Fibroblast of lung (primary cell): ENCODE data around the gene ABCG8.

Source experiments
- EZH2 ChIP-seq: IDR thresholded peaks from 2 replicates; pipeline ENCODE4 v1.5.1; 2012; ENCODE audit warnings: low read length, control low read depth, mild to moderate bottlenecking; ENCODE audit errors: missing control alignments
- TF ChIP-seq, protein P1 (sequence below), 2 donors: IDR thresholded peaks in 1 of 2; conservative IDR thresholded peaks in 1 of 2; 1 replicate in 1 of 2; 2 replicates in 1 of 2; pipeline ENCODE4 v1.5.1; 2011 to 2012; ENCODE audit warnings: low read length in 2 of 2, control low read depth in 1 of 2, inconsistent platforms in 1 of 2, low read depth in 1 of 2, mild to moderate bottlenecking in 1 of 2

DNA sequence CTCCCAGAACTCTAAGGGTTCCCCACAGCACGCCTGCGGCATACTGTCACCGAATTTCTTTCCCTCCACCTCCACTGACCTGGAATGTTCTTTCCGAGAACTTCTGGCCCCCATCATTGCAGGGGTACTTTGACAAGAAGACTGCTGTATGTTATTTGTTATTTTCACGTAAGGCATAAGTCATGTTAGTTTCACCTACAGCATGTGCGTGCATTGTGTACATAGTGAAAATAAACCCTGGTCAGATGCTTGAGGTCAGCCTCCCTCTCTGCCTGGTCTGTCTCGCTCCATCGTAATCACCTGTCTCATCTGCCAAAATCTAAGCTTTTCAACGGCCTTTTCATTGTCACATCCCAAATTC is 4.1 kb downstream of the ABCG8 start:
- TF ChIP-seq, protein P1, sequence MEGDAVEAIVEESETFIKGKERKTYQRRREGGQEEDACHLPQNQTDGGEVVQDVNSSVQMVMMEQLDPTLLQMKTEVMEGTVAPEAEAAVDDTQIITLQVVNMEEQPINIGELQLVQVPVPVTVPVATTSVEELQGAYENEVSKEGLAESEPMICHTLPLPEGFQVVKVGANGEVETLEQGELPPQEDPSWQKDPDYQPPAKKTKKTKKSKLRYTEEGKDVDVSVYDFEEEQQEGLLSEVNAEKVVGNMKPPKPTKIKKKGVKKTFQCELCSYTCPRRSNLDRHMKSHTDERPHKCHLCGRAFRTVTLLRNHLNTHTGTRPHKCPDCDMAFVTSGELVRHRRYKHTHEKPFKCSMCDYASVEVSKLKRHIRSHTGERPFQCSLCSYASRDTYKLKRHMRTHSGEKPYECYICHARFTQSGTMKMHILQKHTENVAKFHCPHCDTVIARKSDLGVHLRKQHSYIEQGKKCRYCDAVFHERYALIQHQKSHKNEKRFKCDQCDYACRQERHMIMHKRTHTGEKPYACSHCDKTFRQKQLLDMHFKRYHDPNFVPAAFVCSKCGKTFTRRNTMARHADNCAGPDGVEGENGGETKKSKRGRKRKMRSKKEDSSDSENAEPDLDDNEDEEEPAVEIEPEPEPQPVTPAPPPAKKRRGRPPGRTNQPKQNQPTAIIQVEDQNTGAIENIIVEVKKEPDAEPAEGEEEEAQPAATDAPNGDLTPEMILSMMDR (conservative IDR thresholded peaks at IDR 0.05 in 1 of 2, IDR thresholded peaks at IDR 0.05 in 1 of 2; ENCODE audit: low read depth in 1 of 2, low read length in 2 of 2) = no peak
- no peak for TF ChIP-seq EZH2
